GM08714 (cell line): ENCODE data around the gene NINJ2.

Experiments used
- H3K4me3 ChIP-seq: fragments of 200-500 bp; sonication (Bioruptor generic); 2 replicates; pipeline ENCODE4 v1.5.1; 2014; ENCODE audit warnings: mild to moderate bottlenecking, low read length, inconsistent platforms
- ZNF274 ChIP-seq: IDR thresholded peaks from 2 replicates; pipeline ENCODE4 v1.6.1; 2012; ENCODE audit warnings: mild to moderate bottlenecking, low read depth, low read length

NINJ2 gene

GRCh38 chr12:623172-623864, 39.9 kb downstream of the NINJ2 start:
- H3K4me3 ChIP-seq: no peak overlapping the region
- no peak for TF ChIP-seq ZNF274

- no peak overlapping the region for H3K4me3 ChIP-seq
- no peak for TF ChIP-seq ZNF274
Measured at GRCh38 chr12:622416-622815, 40.8 kb downstream of the NINJ2 start.

GRCh38 chr12:619346-619745, 43.9 kb downstream of the NINJ2 start:
- no peak for TF ChIP-seq ZNF274
- H3K4me3 ChIP-seq: no peak overlapping the region

GRCh38 chr12:618605-619004, 44.6 kb downstream of the NINJ2 start:
- no peak for TF ChIP-seq ZNF274
- no peak overlapping the region for H3K4me3 ChIP-seq

GRCh38 chr12:617304-617915, 45.8 kb downstream of the NINJ2 start:
- no peak for TF ChIP-seq ZNF274
- H3K4me3 ChIP-seq: no peak overlapping the region

- no peak for TF ChIP-seq ZNF274
Measured at GRCh38 chr12:615620-616019, 47.6 kb downstream of the NINJ2 start.

GRCh38 chr12:614411-614970, 48.8 kb downstream of the NINJ2 start:
- TF ChIP-seq ZNF274: no peak

More at GRCh38 chr12:615620-616019, 47.6 kb downstream of the NINJ2 start:
- H3K4me3 ChIP-seq: no peak overlapping the region

GRCh38 chr12:613996-614395, 49.2 kb downstream of the NINJ2 start:
- no peak for TF ChIP-seq ZNF274
- no peak overlapping the region for H3K4me3 ChIP-seq

More at GRCh38 chr12:614411-614970, 48.8 kb downstream of the NINJ2 start:
- no peak overlapping the region for H3K4me3 ChIP-seq

GRCh38 chr12:612886-613285, 50.4 kb downstream of the NINJ2 start:
- H3K4me3 ChIP-seq: no peak overlapping the region
- TF ChIP-seq ZNF274: no peak

- H3K4me3 ChIP-seq: no peak overlapping the region
- TF ChIP-seq ZNF274: no peak
Measured at GRCh38 chr12:612293-612692, 51.0 kb downstream of the NINJ2 start.

- H3K4me3 ChIP-seq: no peak overlapping the region
- TF ChIP-seq ZNF274: no peak
Measured at GRCh38 chr12:611721-612120, 51.5 kb downstream of the NINJ2 start.

GRCh38 chr12:608921-609320, 54.3 kb downstream of the NINJ2 start:
- TF ChIP-seq ZNF274: no peak
- no peak overlapping the region for H3K4me3 ChIP-seq

- no peak overlapping the region for H3K4me3 ChIP-seq
- TF ChIP-seq ZNF274: no peak
Measured at GRCh38 chr12:608413-608812, 54.8 kb downstream of the NINJ2 start.

GRCh38 chr12:607541-608001, 55.7 kb downstream of the NINJ2 start:
- no peak for TF ChIP-seq ZNF274

GRCh38 chr12:604956-605355, 58.3 kb downstream of the NINJ2 start:
- no peak overlapping the region for H3K4me3 ChIP-seq
- no peak for TF ChIP-seq ZNF274

More at GRCh38 chr12:607541-608001, 55.7 kb downstream of the NINJ2 start:
- H3K4me3 ChIP-seq: no peak overlapping the region
